Right atrium auricular region (tissue), 2 donors: ENCODE results near the gene SMG1. TPM values are rescaled to one million over a fixed set of nuclear protein-coding genes. Genes with fewer than 3 reads are reported as not detected.
A peak's percentile ranks its signal among the peaks of the same experiment; 100 is the strongest.

Source experiments
- DNase-seq: peaks from one replicate; pipeline ENCODE4 v3.0.0-alpha.2; 2019; ENCODE audit warnings: low spot score
- H3K27ac ChIP-seq, 2 donors: fragments of 200-600 bp; sonication (generic); 1 replicate in 1 of 2; 2 replicates in 1 of 2; pipeline ENCODE4 v1.5.1; 2016 to 2019
- H3K27me3 ChIP-seq, 2 donors: fragments of 200-600 bp; sonication (generic); one replicate each; pipeline versions ENCODE4 v1.5.1 to v1.6.0; 2017 to 2019
- H3K36me3 ChIP-seq: fragments of 200-600 bp; sonication (generic); one replicate; pipeline ENCODE4 v1.5.1; 2016
- H3K4me1 ChIP-seq, 2 donors: fragments of 200-600 bp; sonication (generic); one replicate each; pipeline versions ENCODE4 v1.5.1 to v1.6.0; 2017 to 2019
- H3K4me3 ChIP-seq, 2 donors: fragments of 200-600 bp; sonication (generic); 1 replicate in 1 of 2; 2 replicates in 1 of 2; pipeline ENCODE4 v1.5.1; 2017 to 2019; ENCODE audit warnings: mild to moderate bottlenecking in 1 of 2, moderate library complexity in 1 of 2
- H3K9me3 ChIP-seq, 2 donors: fragments of 200-600 bp; sonication (generic); one replicate each; pipeline ENCODE4 v1.5.1; 2019
- CTCF ChIP-seq, 2 donors: fragments of 200-600 bp; sonication (generic); IDR thresholded peaks; one replicate each; pipeline ENCODE4 v1.5.1; 2019; ENCODE audit warnings: antibody characterized with exemption in 2 of 2
- total RNA-seq, 2 donors: library from RNA; depleted of rRNA; stranded (reverse); fragments of >200 nt; gene quantifications; one replicate each; pipeline ENCODE4 v1.1.0, GENCODE V29; 2016

Gene SMG1
- total RNA-seq, 2 donors from 2014 or later = 35.9 to 49.6 TPM

GRCh38 chr16:18802767-18803343 lies 123.4 kb downstream of the SMG1 start:
- H3K4me1 ChIP-seq = peaks cover 0 to 55% of the 10 kb centered on the region in 2 donors
- H3K36me3 ChIP-seq = no peaks in the 10 kb centered on the region
- no peak for DNase-seq
- no peak for TF ChIP-seq CTCF (IDR thresholded peaks at IDR 0.05)
- no peaks in the 10 kb centered on the region for H3K27me3 ChIP-seq
- no peaks in the 10 kb centered on the region for H3K9me3 ChIP-seq
- peak overlapping the region; percentile 83 to 92 for H3K27ac ChIP-seq
- no peak overlapping the region for H3K4me3 ChIP-seq

DNA sequence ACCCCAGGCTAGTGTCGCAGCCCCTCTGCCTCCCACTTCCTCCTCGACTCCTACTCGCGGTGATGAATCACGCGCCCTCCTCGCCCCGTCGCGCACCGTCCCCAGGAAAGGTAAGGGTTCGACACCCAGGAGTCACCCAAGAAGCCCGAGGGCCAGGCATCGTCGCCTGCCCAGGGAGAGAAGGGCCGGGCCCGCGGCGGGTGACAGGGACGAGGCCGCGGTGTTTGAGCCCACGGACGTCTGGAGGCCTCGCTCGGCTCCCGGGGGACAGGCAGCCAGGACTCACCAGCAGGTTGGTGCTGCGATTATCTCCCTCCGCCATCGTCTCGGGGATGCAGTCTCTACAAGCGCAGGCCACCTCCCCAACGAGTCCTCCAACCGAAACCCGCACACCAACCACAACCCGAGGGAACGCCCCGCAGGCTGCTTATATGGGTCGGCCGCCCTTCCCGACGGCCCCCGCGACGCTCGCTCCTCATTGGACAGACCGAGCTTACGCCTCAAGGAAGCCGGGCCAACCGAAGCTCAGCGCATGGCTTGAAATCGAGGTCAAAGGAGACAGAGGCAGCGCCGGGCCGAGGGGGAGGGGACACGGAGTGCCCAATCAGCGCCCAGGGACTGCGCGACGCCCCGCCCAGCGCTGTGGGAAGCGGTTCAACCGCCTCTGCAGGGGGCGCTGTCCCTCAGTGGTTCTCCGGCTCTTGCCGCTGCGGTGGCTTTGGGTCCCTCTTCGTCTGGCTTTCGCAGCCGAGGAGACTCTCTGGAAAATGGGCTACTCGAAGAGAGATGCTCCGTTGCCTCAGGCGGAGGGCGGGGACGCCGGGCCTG lies 124.8 kb downstream of the SMG1 start, which contains the start of gene ARL6IP1:
Gene ARL6IP1, minus strand, starts transcription at position 405 of the 828 bp plus-strand sequence. Its CDS starts 83 bp downstream, at position 322.
- H3K4me1 ChIP-seq = peaks cover 0 to 55% of the 10 kb centered on the region in 2 donors

GRCh38 chr16:18800775-18801144 lies 125.4 kb downstream of the SMG1 start:
- H3K27me3 ChIP-seq = no peaks in the 10 kb centered on the region
- peak overlapping the region; percentile 83 to 86 for H3K27ac ChIP-seq
- peaks cover 6% of the 10 kb centered on the region for H3K36me3 ChIP-seq
- no peak for TF ChIP-seq CTCF (IDR thresholded peaks at IDR 0.05)
- peaks cover 0 to 55% of the 10 kb centered on the region in 2 donors for H3K4me1 ChIP-seq
- no peak for DNase-seq
- H3K9me3 ChIP-seq = no peaks in the 10 kb centered on the region
- peak overlapping the region; percentile 89 to 95 for H3K4me3 ChIP-seq

More for the DNA sequence above, 124.8 kb downstream of the SMG1 start, which contains the start of gene ARL6IP1:
- peak within 1 kb of the TSS; percentile 89 to 95 for H3K4me3 ChIP-seq
- peaks cover under 1% of the 10 kb centered on the region for H3K36me3 ChIP-seq
- no peaks in the 10 kb centered on the region for H3K9me3 ChIP-seq
- peak; percentile 100 for DNase-seq
- H3K27me3 ChIP-seq = no peaks in the 10 kb centered on the region
- H3K27ac ChIP-seq = peak within 1 kb of the TSS; percentile 83 to 92
- peak; percentile 69 to 91 for TF ChIP-seq CTCF (IDR thresholded peaks at IDR 0.05)

GRCh38 chr16:18800293-18800692 lies 125.9 kb downstream of the SMG1 start:
- Histone ChIP-seq H3K36me3 (peaks cover 9% of the 10 kb centered on the region), H3K9me3 (no peaks in the 10 kb centered on the region), H3K4me3 (peak overlapping the region; percentile 89 to 95), H3K4me1 (peaks cover 0 to 55% of the 10 kb centered on the region in 2 donors), H3K27me3 (no peaks in the 10 kb centered on the region), H3K27ac (peak overlapping the region; percentile 83 to 86)
- DNase-seq = no peak
- no peak for TF ChIP-seq CTCF (IDR thresholded peaks at IDR 0.05)

GRCh38 chr16:18799500-18799899 lies 126.7 kb downstream of the SMG1 start:
- H3K4me3 ChIP-seq = no peak overlapping the region
- no peaks in the 10 kb centered on the region for H3K9me3 ChIP-seq
- DNase-seq = no peak
- H3K27ac ChIP-seq = no peak overlapping the region
- H3K27me3 ChIP-seq = no peaks in the 10 kb centered on the region
- no peak for TF ChIP-seq CTCF (IDR thresholded peaks at IDR 0.05)
- peaks cover 11% of the 10 kb centered on the region for H3K36me3 ChIP-seq
- peaks cover 0 to 53% of the 10 kb centered on the region in 2 donors for H3K4me1 ChIP-seq
